Muscle layer of duodenum (tissue), 2 donors: ENCODE data around the gene SLC25A44.

Experiments used
- H3K27ac ChIP-seq: one replicate; pipeline ENCODE4 v1.7.0; 2013; ENCODE audit warnings: mild to moderate bottlenecking, low read length
- H3K27me3 ChIP-seq: one replicate; pipeline ENCODE4 v1.7.0; 2013; ENCODE audit warnings: low read depth, mild to moderate bottlenecking, control low read depth, low read length
- H3K36me3 ChIP-seq, 2 donors: one replicate each; pipeline ENCODE4 v1.7.0; 2013; ENCODE audit warnings: low read length in 2 of 2, control low read depth in 1 of 2, mild to moderate bottlenecking in 1 of 2; ENCODE audit not compliant: insufficient read depth in 2 of 2, control insufficient read depth in 1 of 2
- H3K4me1 ChIP-seq, 2 donors: one replicate each; pipeline ENCODE4 v1.7.0; 2013; ENCODE audit warnings: low read length in 2 of 2, mild to moderate bottlenecking in 2 of 2, control low read depth in 1 of 2, moderate library complexity in 1 of 2; ENCODE audit not compliant: insufficient read depth in 2 of 2, control insufficient read depth in 1 of 2
- H3K4me3 ChIP-seq, 2 donors: one replicate each; pipeline ENCODE4 v1.7.0; 2013; ENCODE audit warnings: low read length in 2 of 2, low read depth in 1 of 2, mild to moderate bottlenecking in 1 of 2
- H3K9me3 ChIP-seq, 2 donors: one replicate each; pipeline ENCODE4 v1.7.0; 2013; ENCODE audit warnings: low read length in 2 of 2, control low read depth in 1 of 2, mild to moderate bottlenecking in 1 of 2; ENCODE audit not compliant: control insufficient read depth in 1 of 2
- donor health status: healthy.

Gene SLC25A44

GRCh38 chr1:156228501-156228900, 34.6 kb downstream of the SLC25A44 start:
- Histone ChIP-seq H3K27ac (no peak overlapping the region), H3K27me3 (no peaks in the 10 kb centered on the region), H3K9me3 (no peaks in the 10 kb centered on the region), H3K36me3 (peaks cover 8 to 18% of the 10 kb centered on the region in 2 donors), H3K4me3 (no peak overlapping the region), H3K4me1 (peaks cover 0 to 8% of the 10 kb centered on the region in 2 donors)

- Histone ChIP-seq H3K4me3 (no peak overlapping the region), H3K36me3 (peaks cover 5 to 24% of the 10 kb centered on the region in 2 donors), H3K4me1 (peaks cover 0 to 8% of the 10 kb centered on the region in 2 donors), H3K27ac (no peak overlapping the region), H3K9me3 (no peaks in the 10 kb centered on the region), H3K27me3 (no peaks in the 10 kb centered on the region)
Observed at GRCh38 chr1:156229809-156230472, 36.0 kb downstream of the SLC25A44 start.

GRCh38 chr1:156230473-156230837, 36.6 kb downstream of the SLC25A44 start:
- H3K27me3 ChIP-seq: no peaks in the 10 kb centered on the region
- peaks cover 5 to 24% of the 10 kb centered on the region in 2 donors for H3K36me3 ChIP-seq
- H3K4me3 ChIP-seq: no peak overlapping the region
- no peak overlapping the region for H3K27ac ChIP-seq
- H3K9me3 ChIP-seq: no peaks in the 10 kb centered on the region
- H3K4me1 ChIP-seq: peaks cover 0 to 4% of the 10 kb centered on the region in 2 donors

- no peak overlapping the region for H3K4me3 ChIP-seq
- peaks cover 20 to 37% of the 10 kb centered on the region in 2 donors for H3K36me3 ChIP-seq
- H3K9me3 ChIP-seq: no peaks in the 10 kb centered on the region
- H3K4me1 ChIP-seq: peaks cover 0 to 3% of the 10 kb centered on the region in 2 donors
- no peaks in the 10 kb centered on the region for H3K27me3 ChIP-seq
- no peak overlapping the region for H3K27ac ChIP-seq
Observed at GRCh38 chr1:156232201-156232894, 38.4 kb downstream of the SLC25A44 start.

- Histone ChIP-seq H3K27ac (no peak overlapping the region), H3K4me1 (peaks cover 0 to 3% of the 10 kb centered on the region in 2 donors), H3K9me3 (no peaks in the 10 kb centered on the region), H3K27me3 (no peaks in the 10 kb centered on the region), H3K4me3 (no peak overlapping the region), H3K36me3 (peaks cover 20 to 43% of the 10 kb centered on the region in 2 donors)
Observed at GRCh38 chr1:156233426-156234127, 39.7 kb downstream of the SLC25A44 start.

DNA sequence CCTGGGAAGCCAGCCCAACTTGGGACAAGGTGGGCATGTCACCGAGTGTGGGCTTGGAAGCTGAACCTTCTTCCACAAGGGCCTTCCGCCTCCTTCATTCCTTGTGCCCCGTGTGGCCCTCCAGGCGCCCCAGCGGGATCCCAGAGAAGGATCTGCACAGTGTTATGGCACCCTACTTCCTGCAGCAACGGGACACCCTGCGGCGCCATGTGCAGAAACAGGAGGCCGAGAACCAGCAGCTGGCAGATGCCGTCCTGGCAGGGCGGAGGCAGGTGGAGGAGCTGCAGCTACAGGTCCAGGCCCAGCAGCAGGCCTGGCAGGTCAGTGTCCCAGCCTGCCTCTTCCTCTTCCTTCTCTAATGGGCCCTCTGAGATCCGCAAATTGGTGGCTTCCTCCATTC, 42.3 kb downstream of the SLC25A44 start:
- H3K9me3 ChIP-seq: no peaks in the 10 kb centered on the region
- no peak overlapping the region for H3K4me3 ChIP-seq
- no peaks in the 10 kb centered on the region for H3K27me3 ChIP-seq
- no peaks in the 10 kb centered on the region for H3K4me1 ChIP-seq
- peaks cover 29 to 63% of the 10 kb centered on the region in 2 donors for H3K36me3 ChIP-seq
- no peak overlapping the region for H3K27ac ChIP-seq

DNA sequence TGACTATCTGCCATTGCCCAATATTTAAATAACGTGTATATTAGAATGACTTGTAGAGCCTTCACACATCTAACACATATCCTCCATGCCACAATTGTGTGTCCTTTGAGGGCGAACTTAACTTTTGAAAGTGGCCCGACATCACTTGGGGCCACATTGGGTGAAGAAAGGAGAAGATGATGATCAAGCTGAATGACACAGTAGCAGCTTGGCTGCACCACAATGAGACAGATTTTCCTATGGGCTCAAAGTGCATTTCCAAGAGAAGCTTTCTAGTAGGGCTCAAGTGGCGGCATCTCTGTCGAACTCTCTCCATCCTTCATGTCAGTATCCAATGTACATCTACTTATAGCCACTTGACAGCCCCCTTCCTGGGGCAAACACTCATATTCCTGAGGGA, 44.3 kb downstream of the SLC25A44 start:
- H3K4me3 ChIP-seq: no peak overlapping the region
- peaks cover 29 to 73% of the 10 kb centered on the region in 2 donors for H3K36me3 ChIP-seq
- H3K27ac ChIP-seq: no peak overlapping the region
- H3K27me3 ChIP-seq: no peaks in the 10 kb centered on the region
- no peaks in the 10 kb centered on the region for H3K9me3 ChIP-seq
- no peaks in the 10 kb centered on the region for H3K4me1 ChIP-seq

GRCh38 chr1:156241311-156241811, 47.5 kb downstream of the SLC25A44 start:
- Histone ChIP-seq H3K4me3 (no peak overlapping the region), H3K36me3 (peaks cover 22 to 50% of the 10 kb centered on the region in 2 donors), H3K27ac (no peak overlapping the region)

DNA sequence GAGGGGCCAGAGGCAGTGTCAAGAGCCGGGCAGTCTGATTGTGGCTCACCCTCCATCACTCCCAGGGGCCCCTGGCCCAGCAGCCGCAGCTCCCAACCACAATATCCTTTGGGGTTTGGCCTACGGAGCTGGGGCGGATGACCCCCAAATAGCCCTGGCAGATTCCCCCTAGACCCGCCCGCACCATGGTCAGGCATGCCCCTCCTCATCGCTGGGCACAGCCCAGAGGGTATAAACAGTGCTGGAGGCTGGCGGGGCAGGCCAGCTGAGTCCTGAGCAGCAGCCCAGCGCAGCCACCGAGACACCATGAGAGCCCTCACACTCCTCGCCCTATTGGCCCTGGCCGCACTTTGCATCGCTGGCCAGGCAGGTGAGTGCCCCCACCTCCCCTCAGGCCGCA, 48.0 kb downstream of the SLC25A44 start, which contains the start of gene BGLAP:
TSS of gene BGLAP (plus strand) at position 259 of the 400 bp plus-strand sequence. CDS start at position 307, 48 bp downstream.
- no peaks in the 10 kb centered on the region for H3K9me3 ChIP-seq
- no peak within 1 kb of the TSS for H3K4me3 ChIP-seq
- H3K27ac ChIP-seq: no peak within 1 kb of the TSS
- H3K36me3 ChIP-seq: peaks cover 17 to 45% of the 10 kb centered on the region in 2 donors
- peaks cover 4 to 16% of the 10 kb centered on the region in 2 donors for H3K4me1 ChIP-seq
- peaks cover 11% of the 10 kb centered on the region for H3K27me3 ChIP-seq

More at GRCh38 chr1:156241311-156241811, 47.5 kb downstream of the SLC25A44 start:
- Histone ChIP-seq H3K27me3 (peaks cover 11% of the 10 kb centered on the region), H3K9me3 (no peaks in the 10 kb centered on the region), H3K4me1 (peaks cover 4 to 12% of the 10 kb centered on the region in 2 donors)

DNA sequence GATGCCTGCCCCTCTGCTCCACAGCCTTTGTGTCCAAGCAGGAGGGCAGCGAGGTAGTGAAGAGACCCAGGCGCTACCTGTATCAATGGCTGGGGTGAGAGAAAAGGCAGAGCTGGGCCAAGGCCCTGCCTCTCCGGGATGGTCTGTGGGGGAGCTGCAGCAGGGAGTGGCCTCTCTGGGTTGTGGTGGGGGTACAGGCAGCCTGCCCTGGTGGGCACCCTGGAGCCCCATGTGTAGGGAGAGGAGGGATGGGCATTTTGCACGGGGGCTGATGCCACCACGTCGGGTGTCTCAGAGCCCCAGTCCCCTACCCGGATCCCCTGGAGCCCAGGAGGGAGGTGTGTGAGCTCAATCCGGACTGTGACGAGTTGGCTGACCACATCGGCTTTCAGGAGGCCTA, 48.8 kb downstream of the SLC25A44 start:
- Histone ChIP-seq H3K27me3 (peaks cover 11% of the 10 kb centered on the region), H3K27ac (no peak overlapping the region), H3K4me1 (peaks cover 4 to 24% of the 10 kb centered on the region in 2 donors), H3K4me3 (no peak overlapping the region), H3K36me3 (peaks cover 14 to 37% of the 10 kb centered on the region in 2 donors), H3K9me3 (no peaks in the 10 kb centered on the region)

GRCh38 chr1:156244126-156244525, 50.2 kb downstream of the SLC25A44 start:
- peaks cover 11% of the 10 kb centered on the region for H3K27me3 ChIP-seq
- no peak overlapping the region for H3K27ac ChIP-seq
- peaks cover 4 to 29% of the 10 kb centered on the region in 2 donors for H3K4me1 ChIP-seq
- H3K9me3 ChIP-seq: no peaks in the 10 kb centered on the region
- peaks cover 13 to 26% of the 10 kb centered on the region in 2 donors for H3K36me3 ChIP-seq
- H3K4me3 ChIP-seq: no peak overlapping the region
